ENCODE results near the gene RTBDN. TPM values are rescaled to one million over a fixed set of nuclear protein-coding genes. Genes with fewer than 3 reads are reported as not detected.

Gene RTBDN
- total RNA-seq, 1 donor from 2014 or later, result not detected

DNA sequence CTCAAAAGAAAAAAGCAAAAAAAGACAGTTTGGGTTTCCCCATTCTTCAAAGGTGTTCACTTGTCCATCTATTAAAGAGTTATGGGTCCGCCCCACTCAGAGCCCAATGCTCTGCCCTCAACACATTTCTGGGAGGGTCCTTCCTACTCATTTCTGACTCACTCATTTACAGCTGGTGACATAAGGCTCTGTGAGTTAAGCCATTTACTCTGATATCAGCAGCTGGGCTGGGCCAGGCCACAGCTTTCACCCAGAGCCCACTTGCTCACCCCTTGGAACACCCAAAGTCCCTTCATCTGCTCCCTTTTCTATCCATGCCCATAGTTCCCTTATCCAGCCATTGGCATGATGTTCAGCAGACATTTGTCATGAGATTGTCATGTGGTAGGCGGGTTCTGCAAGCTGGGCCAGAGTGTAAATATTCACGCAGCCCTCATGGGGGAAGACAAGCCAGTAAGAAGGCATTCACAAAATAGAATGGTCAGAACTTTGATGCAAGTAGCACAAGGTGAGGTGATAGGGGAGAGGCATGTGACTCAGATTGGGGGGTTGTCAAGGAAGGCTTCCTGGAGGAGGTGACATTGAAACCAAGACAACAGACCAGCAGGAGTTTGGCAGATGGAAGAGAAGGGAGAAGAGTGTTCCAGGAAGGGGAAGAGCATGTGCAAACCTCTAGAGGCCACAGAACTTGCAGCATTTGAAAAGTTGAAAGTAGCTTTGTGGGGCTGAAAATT is 9.8 kb upstream of the RTBDN start:
- DNase-seq (ENCODE audit: low spot score), result no peak
- peaks cover 2% of the 10 kb centered on the region for H3K36me3 Mint-ChIP-seq (ENCODE audit: low read depth)
- no peaks in the 10 kb centered on the region for H3K9me3 Mint-ChIP-seq (ENCODE audit: low read depth)
- H3K4me3 Mint-ChIP-seq (ENCODE audit: unreplicated experiment), result no peak overlapping the region
- TF ChIP-seq, protein P1, sequence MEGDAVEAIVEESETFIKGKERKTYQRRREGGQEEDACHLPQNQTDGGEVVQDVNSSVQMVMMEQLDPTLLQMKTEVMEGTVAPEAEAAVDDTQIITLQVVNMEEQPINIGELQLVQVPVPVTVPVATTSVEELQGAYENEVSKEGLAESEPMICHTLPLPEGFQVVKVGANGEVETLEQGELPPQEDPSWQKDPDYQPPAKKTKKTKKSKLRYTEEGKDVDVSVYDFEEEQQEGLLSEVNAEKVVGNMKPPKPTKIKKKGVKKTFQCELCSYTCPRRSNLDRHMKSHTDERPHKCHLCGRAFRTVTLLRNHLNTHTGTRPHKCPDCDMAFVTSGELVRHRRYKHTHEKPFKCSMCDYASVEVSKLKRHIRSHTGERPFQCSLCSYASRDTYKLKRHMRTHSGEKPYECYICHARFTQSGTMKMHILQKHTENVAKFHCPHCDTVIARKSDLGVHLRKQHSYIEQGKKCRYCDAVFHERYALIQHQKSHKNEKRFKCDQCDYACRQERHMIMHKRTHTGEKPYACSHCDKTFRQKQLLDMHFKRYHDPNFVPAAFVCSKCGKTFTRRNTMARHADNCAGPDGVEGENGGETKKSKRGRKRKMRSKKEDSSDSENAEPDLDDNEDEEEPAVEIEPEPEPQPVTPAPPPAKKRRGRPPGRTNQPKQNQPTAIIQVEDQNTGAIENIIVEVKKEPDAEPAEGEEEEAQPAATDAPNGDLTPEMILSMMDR (IDR thresholded peaks at IDR 0.05), result no peak
- peaks cover 34% of the 10 kb centered on the region for H3K27me3 Mint-ChIP-seq (ENCODE audit: low read depth)
- no peak overlapping the region for H3K27ac Mint-ChIP-seq (ENCODE audit: unreplicated experiment)
- H3K4me1 Mint-ChIP-seq (ENCODE audit: low read depth), result peaks cover 17% of the 10 kb centered on the region

DNA sequence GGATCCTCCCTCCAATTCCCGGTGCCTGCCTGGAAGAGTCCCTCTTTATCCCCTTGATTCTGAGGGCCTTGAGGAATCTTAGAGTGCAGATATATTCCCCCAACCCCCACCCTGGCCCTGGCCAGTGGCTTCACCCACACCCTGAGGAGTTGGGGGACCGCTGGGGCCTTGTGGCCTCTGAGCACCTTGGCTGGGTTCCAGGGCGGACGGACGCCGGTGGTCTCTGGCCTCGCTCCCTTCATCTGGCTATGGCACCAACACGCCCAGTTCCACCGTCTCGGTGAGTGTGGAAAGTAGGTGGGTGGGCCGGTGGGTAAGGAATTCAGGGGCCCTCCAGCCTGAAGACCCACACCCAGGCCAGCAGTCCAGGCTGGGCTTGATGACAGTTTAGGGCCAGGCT is 8.9 kb upstream of the RTBDN start:
- no peak overlapping the region for H3K27ac Mint-ChIP-seq (ENCODE audit: unreplicated experiment)

DNA sequence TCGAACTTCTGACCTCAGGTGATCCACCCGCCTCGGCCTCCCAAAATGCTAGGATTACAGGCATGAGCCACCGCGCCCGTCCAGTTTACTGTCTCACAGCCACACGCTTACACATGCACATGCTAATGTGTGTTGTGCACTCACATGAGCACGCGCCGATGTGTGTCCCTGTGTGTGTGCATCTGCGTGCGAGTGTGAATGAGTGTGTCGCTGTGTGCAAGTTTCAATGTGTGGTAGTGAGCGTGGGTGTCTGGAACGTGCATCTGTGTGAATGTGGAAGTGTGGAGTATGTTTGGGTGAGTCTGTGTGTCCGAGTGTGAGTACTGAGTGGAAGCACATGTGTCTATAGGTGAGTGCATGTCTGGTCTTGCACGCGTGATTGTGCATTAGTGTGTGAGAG is 8.1 kb upstream of the RTBDN start:
- Mint-ChIP-seq H3K4me1 (ENCODE audit: low read depth) (peaks cover 16% of the 10 kb centered on the region), H3K9me3 (ENCODE audit: low read depth) (no peaks in the 10 kb centered on the region), H3K27me3 (ENCODE audit: low read depth) (peaks cover 42% of the 10 kb centered on the region), H3K4me3 (ENCODE audit: unreplicated experiment) (no peak overlapping the region), H3K27ac (ENCODE audit: unreplicated experiment) (no peak overlapping the region), H3K36me3 (ENCODE audit: low read depth) (peaks cover 2% of the 10 kb centered on the region)
- DNase-seq (ENCODE audit: low spot score), result no peak
- TF ChIP-seq, protein P1 (IDR thresholded peaks at IDR 0.05), result no peak

More for the DNA sequence above, 8.9 kb upstream of the RTBDN start:
- TF ChIP-seq, protein P1 (IDR thresholded peaks at IDR 0.05), result no peak
- Mint-ChIP-seq H3K27me3 (ENCODE audit: low read depth) (peaks cover 36% of the 10 kb centered on the region), H3K36me3 (ENCODE audit: low read depth) (peaks cover 2% of the 10 kb centered on the region), H3K4me3 (ENCODE audit: unreplicated experiment) (no peak overlapping the region), H3K9me3 (ENCODE audit: low read depth) (no peaks in the 10 kb centered on the region), H3K4me1 (ENCODE audit: low read depth) (peaks cover 19% of the 10 kb centered on the region)
- DNase-seq (ENCODE audit: low spot score), result no peak

DNA sequence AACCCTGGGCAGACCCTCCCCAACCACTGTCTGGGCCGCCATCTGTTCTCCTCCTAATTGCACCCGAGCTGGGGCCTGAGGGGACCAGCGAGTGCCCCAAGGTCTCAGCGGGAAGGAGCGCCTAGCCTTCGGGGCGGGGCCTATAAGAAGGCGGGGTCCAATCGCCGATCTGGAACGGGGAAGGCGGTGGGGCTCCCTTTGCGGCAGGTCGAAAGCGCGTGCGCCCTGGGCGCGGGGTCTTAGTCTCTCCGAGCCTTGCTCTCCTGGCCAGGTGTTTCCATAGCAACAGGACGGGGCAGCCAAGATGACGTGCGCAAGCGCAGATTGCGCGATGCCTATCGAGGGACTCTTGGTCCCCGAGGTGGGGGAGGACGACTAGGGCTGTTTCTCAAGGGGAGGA is 6.7 kb upstream of the RTBDN start:
- Mint-ChIP-seq H3K4me1 (ENCODE audit: low read depth) (peaks cover 16% of the 10 kb centered on the region), H3K4me3 (ENCODE audit: unreplicated experiment) (peak overlapping the region; percentile 66), H3K27ac (ENCODE audit: unreplicated experiment) (no peak overlapping the region), H3K9me3 (ENCODE audit: low read depth) (no peaks in the 10 kb centered on the region), H3K36me3 (ENCODE audit: low read depth) (peaks cover 2% of the 10 kb centered on the region), H3K27me3 (ENCODE audit: low read depth) (peaks cover 54% of the 10 kb centered on the region)
- TF ChIP-seq, protein P1 (IDR thresholded peaks at IDR 0.05), result no peak
- DNase-seq (ENCODE audit: low spot score), result no peak

DNA sequence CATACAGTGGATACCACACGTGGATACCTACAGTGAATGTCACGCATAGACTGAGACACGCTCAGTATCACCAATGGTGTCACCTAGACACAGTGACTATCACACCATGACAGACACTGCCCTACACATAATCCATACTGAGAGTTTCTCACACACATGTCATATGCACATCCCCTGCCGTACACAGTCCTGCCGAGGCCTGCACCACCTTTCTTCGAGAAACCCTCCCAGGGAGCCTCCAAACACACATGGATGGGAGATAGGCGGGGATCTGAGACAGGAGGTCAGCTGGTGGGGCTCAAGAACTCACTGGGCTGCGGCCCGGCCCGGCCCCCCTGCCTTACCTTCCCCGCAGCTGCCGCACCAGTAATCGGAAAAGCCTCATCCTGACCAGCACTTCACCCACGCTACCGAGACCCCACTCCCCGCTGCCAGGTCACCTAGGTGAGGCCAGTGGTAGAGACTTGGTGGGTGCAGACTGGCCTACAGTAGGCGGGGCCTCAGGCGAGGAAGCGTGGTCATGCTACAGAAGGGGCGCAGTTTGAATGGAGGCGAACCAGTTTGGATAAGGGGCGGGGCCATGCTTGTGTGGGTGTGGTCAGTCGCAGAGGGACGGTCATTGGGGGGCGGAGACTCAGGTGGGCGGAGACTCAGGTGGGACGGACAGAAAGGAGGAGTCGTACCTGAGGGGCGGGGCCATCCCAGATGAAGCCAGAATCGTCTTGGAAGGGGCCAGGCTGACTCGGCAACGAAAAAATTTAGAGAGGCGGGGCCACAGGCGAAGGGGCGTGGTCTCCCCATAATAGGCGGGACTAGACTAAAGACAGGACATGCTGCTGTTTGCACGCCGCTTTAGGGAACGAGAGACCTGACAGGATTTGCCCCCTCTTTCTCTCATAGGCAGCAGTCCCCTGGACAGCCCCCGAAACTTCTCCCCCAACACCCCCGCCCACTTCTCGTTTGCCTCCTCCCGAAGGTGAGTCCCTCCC is 6.0 kb upstream of the RTBDN start:
- Mint-ChIP-seq H3K9me3 (ENCODE audit: low read depth) (no peaks in the 10 kb centered on the region), H3K4me3 (ENCODE audit: unreplicated experiment) (peak overlapping the region; percentile 66), H3K27ac (ENCODE audit: unreplicated experiment) (no peak overlapping the region), H3K4me1 (ENCODE audit: low read depth) (peaks cover 16% of the 10 kb centered on the region), H3K27me3 (ENCODE audit: low read depth) (peaks cover 58% of the 10 kb centered on the region), H3K36me3 (ENCODE audit: low read depth) (peaks cover 2% of the 10 kb centered on the region)
- DNase-seq (ENCODE audit: low spot score), result no peak
- TF ChIP-seq, protein P1 (IDR thresholded peaks at IDR 0.05), result no peak

Measured in chondrocyte (in vitro differentiated cells).